HEK293 (cell line): Measurements from ENCODE around the gene PSMB9.

Experiments
- CTCF ChIA-PET: fragments of 350-600 bp; formaldehyde crosslinking; extraction: SDS; loops from one replicate; lab custom pipeline; 2021; ENCODE audit warnings: antibody characterized with exemption; lab: Yijun Ruan, JAX
- POLR2A ChIA-PET: fragments of 300-600 bp; formaldehyde crosslinking; extraction: SDS; loops from one replicate; lab custom pipeline; 2020; ENCODE audit warnings: antibody characterized with exemption, inconsistent platforms; lab: Yijun Ruan, JAX
- H3K27ac ChIP-seq: fragments of 200-500 bp; sonication (Bioruptor generic); 2 replicates; pipeline ENCODE4 v1.5.1; 2014; ENCODE audit warnings: low read depth, low read length, control low read depth, inconsistent platforms; ENCODE audit errors: extremely low read depth
- H3K36me3 ChIP-seq, 2 experiments: fragments of 200-500 bp in 1 of 2; sonication (Bioruptor generic) in 1 of 2; 1 replicate in 1 of 2; 2 replicates in 1 of 2; pipeline ENCODE4 v1.5.1; 2014 to 2017; ENCODE audit warnings: inconsistent platforms in 2 of 2, low read length in 2 of 2; ENCODE audit not compliant: control insufficient read depth in 2 of 2, insufficient read depth in 1 of 2
- H3K4me1 ChIP-seq: fragments of 200-500 bp; sonication (Bioruptor generic); 2 replicates; pipeline ENCODE4 v1.5.1; 2014; ENCODE audit warnings: mild to moderate bottlenecking, low read length, inconsistent platforms; ENCODE audit not compliant: control insufficient read depth, insufficient read depth
- H3K4me3 ChIP-seq: 2 replicates; pipeline ENCODE4 v1.5.1; 2011; ENCODE audit warnings: low read depth, mild to moderate bottlenecking, control low read depth, low read length, moderate library complexity
- H3K9me3 ChIP-seq: fragments of 200-500 bp; sonication (Bioruptor generic); 2 replicates; pipeline ENCODE4 v1.5.1; 2014; ENCODE audit warnings: low read depth, low read length, inconsistent platforms; ENCODE audit not compliant: control insufficient read depth, insufficient read depth
- GLIS2 ChIP-seq: fragments of 450-650 bp; formaldehyde crosslinking; IDR thresholded peaks from 2 replicates; pipeline ENCODE4 v1.5.1; 2016; ENCODE audit warnings: missing biosample characterization, missing genetic modification characterization
- INSM2 ChIP-seq: fragments of 450-650 bp; formaldehyde crosslinking; IDR thresholded peaks from 2 replicates; pipeline ENCODE4 v1.5.1; 2016; ENCODE audit warnings: missing biosample characterization, missing genetic modification characterization
- PBX3 ChIP-seq: sonication (generic); formaldehyde crosslinking; IDR thresholded peaks from 2 replicates; pipeline ENCODE4 v1.8.1; 2022; ENCODE audit warnings: mild to moderate bottlenecking, moderate library complexity, missing genetic modification reagents
- REPIN1 ChIP-seq: fragments of 450-650 bp; formaldehyde crosslinking; IDR thresholded peaks from 2 replicates; pipeline ENCODE4 v1.5.1; 2017; ENCODE audit warnings: missing biosample characterization, missing genetic modification characterization, low read depth
- YY1 ChIP-seq: fragments of 450-650 bp; formaldehyde crosslinking; IDR thresholded peaks from 2 replicates; pipeline ENCODE4 v1.5.1; 2018; ENCODE audit warnings: missing biosample characterization, missing genetic modification characterization
- ZBTB6 ChIP-seq: fragments of 450-650 bp; formaldehyde crosslinking; IDR thresholded peaks from 2 replicates; pipeline ENCODE4 v1.5.1; 2017; ENCODE audit warnings: missing biosample characterization, missing genetic modification characterization
- ZIC2 ChIP-seq: fragments of 450-650 bp; formaldehyde crosslinking; IDR thresholded peaks from 2 replicates; pipeline ENCODE4 v1.5.1; 2016; ENCODE audit warnings: missing biosample characterization, missing genetic modification characterization
- ZNF10 ChIP-seq: fragments of 450-650 bp; formaldehyde crosslinking; IDR thresholded peaks from 2 replicates; pipeline ENCODE4 v1.5.1; 2017; ENCODE audit warnings: missing biosample characterization, missing genetic modification characterization
- ZNF16 ChIP-seq: fragments of 450-650 bp; formaldehyde crosslinking; IDR thresholded peaks from 2 replicates; pipeline ENCODE4 v1.5.1; 2016; ENCODE audit warnings: low read depth, missing biosample characterization, missing genetic modification characterization
- ZNF169 ChIP-seq: fragments of 450-650 bp; formaldehyde crosslinking; IDR thresholded peaks from 2 replicates; pipeline ENCODE4 v1.5.1; 2016; ENCODE audit warnings: missing biosample characterization, missing genetic modification characterization
- ZNF324 ChIP-seq: fragments of 450-650 bp; formaldehyde crosslinking; IDR thresholded peaks from 2 replicates; pipeline ENCODE4 v1.5.1; 2016; ENCODE audit warnings: missing biosample characterization, missing genetic modification characterization
- ZNF626 ChIP-seq: fragments of 450-650 bp; sonication (Bioruptor Pico); formaldehyde crosslinking; IDR thresholded peaks from 2 replicates; pipeline ENCODE4 v1.5.1; 2018; ENCODE audit warnings: missing biosample characterization, missing genetic modification characterization, inconsistent platforms
- ZNF701 ChIP-seq: fragments of 450-650 bp; formaldehyde crosslinking; IDR thresholded peaks from 2 replicates; pipeline ENCODE4 v1.5.1; 2016; ENCODE audit warnings: missing biosample characterization, missing genetic modification characterization
- ZNF704 ChIP-seq: fragments of 450-650 bp; formaldehyde crosslinking; IDR thresholded peaks from 2 replicates; pipeline ENCODE4 v1.5.1; 2016; ENCODE audit warnings: missing biosample characterization, missing genetic modification characterization
- ZSCAN30 ChIP-seq: fragments of 450-650 bp; IDR thresholded peaks from 2 replicates; pipeline ENCODE4 v1.5.1; 2018; ENCODE audit warnings: missing biosample characterization, mild to moderate bottlenecking, missing genetic modification characterization, moderate library complexity
- ZSCAN5A ChIP-seq: fragments of 450-650 bp; formaldehyde crosslinking; IDR thresholded peaks from 2 replicates; pipeline ENCODE4 v1.5.1; 2016; ENCODE audit warnings: missing biosample characterization, missing genetic modification characterization

Gene PSMB9

GRCh38 chr6:32809171-32809570 lies 44.8 kb upstream of the PSMB9 start:
- Histone ChIP-seq H3K36me3 (no peaks in the 10 kb centered on the region), H3K4me1 (no peaks in the 10 kb centered on the region), H3K9me3 (no peaks in the 10 kb centered on the region), H3K4me3 (no peak overlapping the region), H3K27ac (no peak overlapping the region)
- CTCF ChIA-PET, result interaction anchor here (0.7 to 3.6 kb wide), 5 partner anchors 12 to 124 kb away, joined by 3 to 24 read pairs (median 4); no protein-coding TSS in a partner anchor
- TF ChIP-seq ZSCAN5A (no peak), ZNF16 (tag by site-specific recombination) (no peak), INSM2 (tag by site-specific recombination) (no peak), ZSCAN30 (tag by site-specific recombination) (no peak), YY1 (tag by site-specific recombination) (no peak), GLIS2 (tag by site-specific recombination) (no peak), ZNF169 (tag by site-specific recombination) (no peak), ZBTB6 (tag by site-specific recombination) (no peak), PBX3 (CRISPR knock-in tag) (no peak), ZNF704 (tag by site-specific recombination) (no peak), ZNF10 (tag by site-specific recombination) (no peak), REPIN1 (tag by site-specific recombination) (no peak), ZIC2 (tag by site-specific recombination) (no peak), ZNF324 (tag by site-specific recombination) (no peak), ZNF626 (tag by site-specific recombination) (no peak)
- POLR2A ChIA-PET, result interaction anchor here (0.7 to 1.3 kb wide), 2 partner anchors 12 to 555 kb away, joined by 3 read pairs; no protein-coding TSS in a partner anchor

GRCh38 chr6:32814145-32814544 lies 39.8 kb upstream of the PSMB9 start:
- Histone ChIP-seq H3K4me3 (no peak overlapping the region), H3K36me3 (no peaks in the 10 kb centered on the region), H3K27ac (no peak overlapping the region), H3K4me1 (no peaks in the 10 kb centered on the region), H3K9me3 (no peaks in the 10 kb centered on the region)
- no peak for TF ChIP-seq ZNF701 (tag by site-specific recombination)
- POLR2A ChIA-PET, result interaction anchor here (1.2 kb wide), 1 partner anchor 80 kb away, joined by 3 read pairs; no protein-coding TSS in a partner anchor
- CTCF ChIA-PET, result interaction anchor here (0.7 to 2.0 kb wide), 4 partner anchors 10 to 114 kb away, joined by 4 to 5 read pairs (median 4); no protein-coding TSS in a partner anchor
